A549 (cell line): ENCODE results near the gene TCEA3. TPM values are rescaled to one million over a fixed set of nuclear protein-coding genes. Genes with fewer than 3 reads are reported as not detected.

Experiments used
- ATAC-seq, 2 experiments: fragments of 200-7000 bp in 1 of 2; fragments of >200 bp in 1 of 2; cut with Nextera tagmentation in 1 of 2; cut with Tn5 transposase in 1 of 2; 3 replicates each; pipeline versions ENCODE4 v1.8.0 to v1.9.1; 2018 to 2020; ENCODE audit warnings: mild to moderate bottlenecking in 1 of 2, moderate library complexity in 1 of 2
- CTCF ChIA-PET: fragments of 300-600 bp; sonication (Branson Sonifier 250); formaldehyde crosslinking; extraction: SDS; loops from one replicate; lab custom pipeline; 2021; ENCODE audit warnings: antibody characterized with exemption, inconsistent platforms; lab: Yijun Ruan, JAX
- POLR2A ChIA-PET: fragments of 350-600 bp; formaldehyde crosslinking; extraction: SDS; loops from one replicate; lab custom pipeline; 2021; ENCODE audit warnings: antibody characterized with exemption, inconsistent platforms; lab: Yijun Ruan, JAX
- DNase-seq, 2 experiments: peaks; one replicate each; pipeline versions ENCODE4 v3.0.0 to v3.0.0-alpha.2; 2011 to 2016; ENCODE audit warnings: low read depth in 1 of 2, low spot score in 1 of 2
- FAIRE-seq: peaks from 2 replicates; lab custom pipeline; 2011; peaks lifted over from hg19 to GRCh38; lab: Jason Lieb, UNC
- H3K27ac ChIP-seq, 2 experiments: fragments of >200 bp; sonication (Bioruptor Twin); formaldehyde crosslinking; 3 replicates each; pipeline ENCODE4 v1.5.1; 2016 to 2017
- H3K4me1 ChIP-seq: fragments of >200 bp; sonication (Bioruptor Twin); formaldehyde crosslinking; 3 replicates; pipeline ENCODE4 v1.6.1; 2016
- H3K4me2 ChIP-seq: fragments of >200 bp; sonication (Bioruptor Twin); formaldehyde crosslinking; 3 replicates; pipeline ENCODE4 v1.6.1; 2016
- H3K4me3 ChIP-seq: fragments of >200 bp; sonication (Bioruptor Twin); formaldehyde crosslinking; 3 replicates; pipeline ENCODE4 v1.5.1; 2016
- H3K9me3 ChIP-seq: fragments of >200 bp; sonication (Bioruptor Twin); formaldehyde crosslinking; 3 replicates; pipeline ENCODE4 v1.6.1; 2016
- CBX8 ChIP-seq: fragments of 200-600 bp; sonication (generic); IDR thresholded peaks from 2 replicates; pipeline ENCODE4 v1.6.1; 2016
- CHD4 ChIP-seq: fragments of 200-600 bp; sonication (generic); IDR thresholded peaks from 2 replicates; pipeline ENCODE4 v1.6.1; 2016; ENCODE audit warnings: antibody characterized with exemption, mild to moderate bottlenecking, borderline replicate concordance
- CTCF ChIP-seq: fragments of >200 bp; sonication (Bioruptor Twin); formaldehyde crosslinking; IDR thresholded peaks from 3 replicates; pipeline ENCODE4 v1.5.1; 2016
- EHMT2 ChIP-seq: fragments of 200-600 bp; sonication (generic); IDR thresholded peaks from 2 replicates; pipeline ENCODE4 v1.6.1; 2016; ENCODE audit warnings: antibody characterized with exemption, low read depth, mild to moderate bottlenecking, moderate library complexity
- EP300 ChIP-seq, 2 experiments: fragments of >200 bp; sonication (Bioruptor Twin); formaldehyde crosslinking; IDR thresholded peaks; 2 replicates in 1 of 2; 3 replicates in 1 of 2; pipeline ENCODE4 v1.6.1; 2016 to 2017
- FOSB ChIP-seq: fragments of 250-450 bp; sonication (Bioruptor Pico); IDR thresholded peaks from 2 replicates; pipeline ENCODE4 v1.5.0; 2020; ENCODE audit warnings: mild to moderate bottlenecking, moderate library complexity
- HDAC2 ChIP-seq: fragments of 200-600 bp; sonication (generic); IDR thresholded peaks from 2 replicates; pipeline ENCODE4 v1.6.1; 2016
- HOXB13 ChIP-seq: fragments of 250-450 bp; sonication (Bioruptor Pico); IDR thresholded peaks from 2 replicates; pipeline ENCODE4 v1.5.0; 2020; ENCODE audit warnings: low read depth, mild to moderate bottlenecking, moderate library complexity
- JUNB ChIP-seq: fragments of >200 bp; sonication (Bioruptor Twin); formaldehyde crosslinking; IDR thresholded peaks from 2 replicates; pipeline ENCODE4 v1.6.1; 2016
- KDM1A ChIP-seq: fragments of 200-600 bp; sonication (generic); IDR thresholded peaks from 2 replicates; pipeline ENCODE4 v1.6.1; 2016; ENCODE audit warnings: low read depth, mild to moderate bottlenecking
- KDM5A ChIP-seq: fragments of 200-600 bp; sonication (generic); IDR thresholded peaks from 2 replicates; pipeline ENCODE4 v1.6.1; 2016; ENCODE audit warnings: antibody characterized with exemption, mild to moderate bottlenecking
- NFE2L2 ChIP-seq: fragments of 150-350 bp; conservative IDR thresholded peaks from 2 replicates; pipeline ENCODE4 v1.6.1; 2014; ENCODE audit warnings: low read length
- NPAS2 ChIP-seq: fragments of 250-450 bp; sonication (Bioruptor Pico); IDR thresholded peaks from 2 replicates; pipeline ENCODE4 v1.8.0; 2022; ENCODE audit warnings: mild to moderate bottlenecking, moderate library complexity, borderline replicate concordance
- POLR2A ChIP-seq: IDR thresholded peaks from 2 replicates; pipeline ENCODE4 v1.6.1; 2012; ENCODE audit warnings: mild to moderate bottlenecking, low read length
- RAD21 ChIP-seq, 2 experiments: fragments of >200 bp in 1 of 2; sonication (Bioruptor Twin) in 1 of 2; formaldehyde crosslinking in 1 of 2; IDR thresholded peaks in 1 of 2; conservative IDR thresholded peaks in 1 of 2; 2 replicates in 1 of 2; 3 replicates in 1 of 2; pipeline ENCODE4 v1.6.1; 2012 to 2018; ENCODE audit warnings: inconsistent platforms in 1 of 2
- RCOR1 ChIP-seq: fragments of 150-350 bp; IDR thresholded peaks from 2 replicates; pipeline ENCODE4 v1.6.1; 2014; ENCODE audit warnings: antibody characterized with exemption, low read length, low read depth
- SMC3 ChIP-seq: fragments of >200 bp; sonication (Bioruptor Twin); formaldehyde crosslinking; IDR thresholded peaks from 3 replicates; pipeline ENCODE4 v1.6.1; 2018; ENCODE audit warnings: inconsistent platforms
- TP53 ChIP-seq: fragments of 250-450 bp; sonication (Bioruptor Pico); IDR thresholded peaks from 2 replicates; pipeline ENCODE4 v1.5.0; 2021; ENCODE audit warnings: mild to moderate bottlenecking, moderate library complexity
- USF2 ChIP-seq: fragments of 450-650 bp; IDR thresholded peaks from 2 replicates; pipeline ENCODE4 v1.6.1; 2014; ENCODE audit warnings: antibody characterized with exemption
- ZC3H11A ChIP-seq: fragments of 450-650 bp; IDR thresholded peaks from 2 replicates; pipeline ENCODE4 v1.6.1; 2014; ENCODE audit warnings: antibody characterized with exemption, mild to moderate bottlenecking
- ZSCAN20 ChIP-seq: fragments of 250-450 bp; sonication (Bioruptor Pico); IDR thresholded peaks from 2 replicates; pipeline ENCODE4 v1.8.0; 2022; ENCODE audit warnings: mild to moderate bottlenecking, moderate library complexity
- WGBS: methylation state at CpG from one replicate; pipeline ENCODE4 v1.1.6; 2017; ENCODE audit errors: missing lambda C conversion rate; 5-methylcytosine and 5-hydroxymethylcytosine counted together
- polyA plus RNA-seq, 4 experiments: library from polyadenylated mRNA; depleted of rRNA in 3 of 4; stranded (reverse); fragments of >200 nt; fragmentation: RNase III in 1 of 4; extraction: RNeasy Plus Mini Kit Qiagen cat#74134 plus additional on column Dnase treatment in 1 of 4; gene quantifications; 2 replicates in 3 of 4; 3 replicates in 1 of 4; pipeline ENCODE4 v1.2.3, GENCODE V29; 2011 to 2017
- TF ChIP-seq, protein P1 (sequence below): fragments of 150-350 bp; IDR thresholded peaks from 2 replicates; pipeline ENCODE4 v1.6.1; 2014; ENCODE audit warnings: low read depth, mild to moderate bottlenecking, low read length
- TF ChIP-seq, protein P2 (sequence below): fragments of 250-450 bp; sonication (Bioruptor Pico); IDR thresholded peaks from 2 replicates; pipeline ENCODE4 v1.5.0; 2021; ENCODE audit warnings: mild to moderate bottlenecking, moderate library complexity, borderline replicate concordance
- TF ChIP-seq, protein P3 (sequence below): IDR thresholded peaks from 2 replicates; pipeline ENCODE4 v1.6.1; 2012

Gene TCEA3
- polyA plus RNA-seq, 2 of the 4 experiments (the other 2 are of a cell fraction), result 0.58 TPM

GRCh38 chr1:23438545-23438944, 14.0 kb upstream of the TCEA3 start:
- Histone ChIP-seq H3K4me2 (no peak overlapping the region), H3K4me3 (no peak overlapping the region), H3K9me3 (no peaks in the 10 kb centered on the region), H3K4me1 (no peaks in the 10 kb centered on the region), H3K27ac (no peak overlapping the region)
- WGBS, result 84% methylated on average over 8 of the region's 8 CpGs
- DNase-seq (no peak), ATAC-seq (no peak), FAIRE-seq (no peak)
- TF ChIP-seq SMC3 (no peak), POLR2A (no peak), CTCF (no peak), HOXB13 (no peak), RAD21 (conservative IDR thresholded peaks at IDR 0.05 in 1 of 2, IDR thresholded peaks at IDR 0.05 in 1 of 2) (no peak), NPAS2 (no peak), USF2 (no peak), CBX8 (no peak), JUNB (no peak), ZC3H11A (no peak), EP300 (IDR thresholded peaks at IDR 0.05) (no peak), CHD4 (no peak), KDM5A (no peak), TP53 (no peak), NFE2L2 (no peak), EHMT2 (no peak)
- TF ChIP-seq, protein P1, sequence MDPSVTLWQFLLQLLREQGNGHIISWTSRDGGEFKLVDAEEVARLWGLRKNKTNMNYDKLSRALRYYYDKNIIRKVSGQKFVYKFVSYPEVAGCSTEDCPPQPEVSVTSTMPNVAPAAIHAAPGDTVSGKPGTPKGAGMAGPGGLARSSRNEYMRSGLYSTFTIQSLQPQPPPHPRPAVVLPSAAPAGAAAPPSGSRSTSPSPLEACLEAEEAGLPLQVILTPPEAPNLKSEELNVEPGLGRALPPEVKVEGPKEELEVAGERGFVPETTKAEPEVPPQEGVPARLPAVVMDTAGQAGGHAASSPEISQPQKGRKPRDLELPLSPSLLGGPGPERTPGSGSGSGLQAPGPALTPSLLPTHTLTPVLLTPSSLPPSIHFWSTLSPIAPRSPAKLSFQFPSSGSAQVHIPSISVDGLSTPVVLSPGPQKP, result no peak
- TF ChIP-seq, protein P2, sequence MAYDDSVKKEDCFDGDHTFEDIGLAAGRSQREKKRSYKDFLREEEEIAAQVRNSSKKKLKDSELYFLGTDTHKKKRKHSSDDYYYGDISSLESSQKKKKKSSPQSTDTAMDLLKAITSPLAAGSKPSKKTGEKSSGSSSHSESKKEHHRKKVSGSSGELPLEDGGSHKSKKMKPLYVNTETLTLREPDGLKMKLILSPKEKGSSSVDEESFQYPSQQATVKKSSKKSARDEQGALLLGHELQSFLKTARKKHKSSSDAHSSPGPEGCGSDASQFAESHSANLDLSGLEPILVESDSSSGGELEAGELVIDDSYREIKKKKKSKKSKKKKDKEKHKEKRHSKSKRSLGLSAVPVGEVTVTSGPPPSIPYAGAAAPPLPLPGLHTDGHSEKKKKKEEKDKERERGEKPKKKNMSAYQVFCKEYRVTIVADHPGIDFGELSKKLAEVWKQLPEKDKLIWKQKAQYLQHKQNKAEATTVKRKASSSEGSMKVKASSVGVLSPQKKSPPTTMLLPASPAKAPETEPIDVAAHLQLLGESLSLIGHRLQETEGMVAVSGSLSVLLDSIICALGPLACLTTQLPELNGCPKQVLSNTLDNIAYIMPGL (CRISPR knock-in tag), result no peak
- TF ChIP-seq, protein P3, sequence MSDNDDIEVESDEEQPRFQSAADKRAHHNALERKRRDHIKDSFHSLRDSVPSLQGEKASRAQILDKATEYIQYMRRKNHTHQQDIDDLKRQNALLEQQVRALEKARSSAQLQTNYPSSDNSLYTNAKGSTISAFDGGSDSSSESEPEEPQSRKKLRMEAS, result no peak
- POLR2A ChIA-PET, result no interaction called here
- CTCF ChIA-PET, result no interaction called here

DNA sequence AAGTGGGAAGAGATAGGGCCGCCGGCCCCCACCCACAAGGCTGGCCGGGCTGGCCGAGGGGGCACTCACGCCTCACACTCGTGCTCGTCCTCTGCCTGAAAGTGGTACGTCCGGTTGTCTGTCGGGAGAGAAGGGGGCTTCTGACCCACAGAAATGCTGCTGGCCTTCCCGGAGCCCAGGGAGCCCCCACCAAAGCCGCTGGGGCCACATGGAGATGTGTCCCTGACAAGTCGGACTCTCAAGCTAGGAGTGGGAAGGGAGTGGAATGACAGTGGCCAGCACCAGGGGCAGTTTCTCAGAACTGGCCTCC, 12.8 kb upstream of the TCEA3 start:
- Histone ChIP-seq H3K4me3 (no peak overlapping the region), H3K27ac (no peak overlapping the region), H3K9me3 (no peaks in the 10 kb centered on the region), H3K4me2 (no peak overlapping the region), H3K4me1 (no peaks in the 10 kb centered on the region)
- DNase-seq, result no peak
- no peak for FAIRE-seq
- TF ChIP-seq NFE2L2 (no peak), RCOR1 (no peak), CTCF (no peak), HDAC2 (no peak), KDM1A (no peak), EP300 (IDR thresholded peaks at IDR 0.05) (no peak), ZSCAN20 (CRISPR knock-in tag) (no peak), CBX8 (no peak), FOSB (no peak)
- ChIA-PET POLR2A (no interaction called here), CTCF (interaction anchor here (0.5 kb wide), 1 partner anchor 23 kb away, joined by 3 read pairs; no protein-coding TSS in a partner anchor)
- WGBS, result 100% methylated on average over 6 of the region's 13 CpGs
- no peak for ATAC-seq
